Left cardiac atrium (tissue), 4 donors: ENCODE data around the gene ZSCAN1. TPM values are rescaled to one million over a fixed set of nuclear protein-coding genes. Genes with fewer than 3 reads are reported as not detected.

Experiments
- ATAC-seq, 2 donors: fragments of 200-7000 bp; cut with Tn5 transposase; one replicate each; pipeline ENCODE4 v1.9.1; 2020; ENCODE audit warnings: mild to moderate bottlenecking in 2 of 2, moderate library complexity in 2 of 2
- DNase-seq: peaks from one replicate; pipeline ENCODE4 v3.0.0-alpha.2; 2020
- intact Hi-C, 2 donors: fragments of 100-400 bp; cut with DNase I; formaldehyde crosslinking; loops; one replicate each; pipeline versions ENCODE4 v1.14.1 to v1.15.1; 2022 to 2023
- total RNA-seq, 2 donors: library from RNA; stranded (reverse); fragmentation: NEBNext Ultra II Directional; extraction: Animal tissue kit (Norgen Biotek cat#: 25700); gene quantifications; one replicate each; pipeline ENCODE4 v1.2.1, GENCODE V29; 2021
- donor health status: DM: no; HTN: yes; CAD: no.
- donor health status: DM: no; HTN: yes; CAD: no; lungs with severe emphysema.
- donor health status: DM: yes; HTN: yes; CAD: no.
- donor health status: Dilated cardiomyopathy.

ZSCAN1 gene
- total RNA-seq, 2 donors from 2014 or later, result 0.42 TPM; not detected in 1

DNA sequence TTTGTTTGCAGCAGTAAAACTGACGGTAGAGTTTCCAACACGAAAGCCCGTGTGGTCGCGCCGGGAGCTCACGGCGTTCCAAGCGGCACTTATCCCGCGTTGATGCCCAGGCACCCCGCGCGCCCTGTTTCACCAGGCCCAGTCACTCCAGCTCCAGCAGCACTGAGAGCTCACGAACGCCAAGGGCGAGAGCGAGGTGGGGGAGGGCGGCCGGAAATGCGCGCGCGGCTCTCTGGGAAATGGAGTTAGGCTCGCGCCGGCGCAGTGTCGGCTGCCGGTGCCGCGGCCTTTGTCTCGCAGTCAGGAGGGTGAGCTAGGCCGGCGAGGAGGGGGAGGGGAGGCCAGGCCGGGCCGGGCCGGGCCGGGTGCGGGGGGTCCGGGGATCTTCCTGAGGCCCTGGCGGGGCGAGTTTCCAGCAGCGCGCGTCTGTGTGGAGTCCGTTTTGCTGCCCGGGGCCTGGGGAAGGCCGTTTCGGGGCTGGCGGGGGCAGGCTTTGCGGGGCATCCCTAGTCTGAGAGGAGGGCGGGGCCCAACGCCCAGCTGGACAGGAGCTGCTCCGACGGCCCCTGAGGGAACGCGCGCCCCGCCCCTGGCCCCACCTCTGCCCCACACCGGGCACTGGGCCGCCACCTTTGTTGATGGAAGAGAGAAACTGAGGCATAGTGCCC is 25.3 kb downstream of the ZSCAN1 start, which contains the start of gene ZNF135:
Gene ZNF135 (plus strand): TSS at position 280 of the 668 bp plus-strand sequence. CDS start 721 bp downstream, outside the sequence.
- intact Hi-C loops, result loop anchor here in 1 of 2 donors (5.0 kb wide), 1 partner anchor 38 kb away; the partner anchor contains the start of gene ZSCAN18
- ATAC-seq, result peak; percentile 97 to 98
- DNase-seq, result peak; percentile 93

DNA sequence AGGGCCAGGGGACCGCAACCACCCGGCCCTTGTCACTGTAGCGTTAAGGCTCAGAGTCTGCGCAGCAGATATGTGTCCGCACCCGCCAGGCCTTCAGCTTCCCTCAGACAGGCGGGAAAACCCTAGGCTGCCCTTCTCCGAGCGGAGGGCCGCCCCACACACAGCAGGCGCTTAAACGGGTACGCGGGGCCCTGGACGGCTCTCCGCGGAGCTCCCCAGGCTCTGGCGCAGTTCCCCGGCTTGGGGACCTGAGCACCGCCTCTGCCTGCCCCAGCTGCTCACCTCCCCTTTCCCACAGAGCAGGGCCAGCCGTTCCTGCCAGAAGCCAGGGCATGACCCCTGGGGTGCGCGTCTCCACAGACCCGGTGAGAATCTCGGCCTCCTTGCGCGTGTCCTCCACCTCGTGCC is 25.9 kb downstream of the ZSCAN1 start:
- intact Hi-C loops, result loop anchor here in 1 of 2 donors (5.0 kb wide), 1 partner anchor 38 kb away; the partner anchor contains the start of gene ZSCAN18
- DNase-seq (no peak), ATAC-seq (no peak)

DNA sequence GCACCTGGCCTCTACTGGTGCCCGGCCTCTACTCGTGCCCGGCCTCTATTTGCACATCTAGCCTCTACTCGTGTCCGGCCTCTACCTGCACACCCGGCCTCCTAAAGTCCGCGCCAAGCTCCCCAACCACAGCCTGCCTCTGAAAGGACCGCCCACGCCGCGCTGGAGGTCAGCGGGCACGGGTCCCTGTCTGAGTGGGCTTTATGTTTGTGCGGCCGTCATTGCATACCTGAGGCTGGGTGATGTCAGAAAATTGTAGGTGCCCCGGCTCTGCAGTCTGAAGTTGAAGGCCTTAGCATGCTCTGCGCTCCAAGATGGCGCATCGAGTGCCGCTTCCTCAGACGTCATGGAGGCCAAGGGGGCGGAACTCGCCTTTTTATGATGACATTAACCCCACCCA is 26.4 kb downstream of the ZSCAN1 start:
- no peak for ATAC-seq

DNA sequence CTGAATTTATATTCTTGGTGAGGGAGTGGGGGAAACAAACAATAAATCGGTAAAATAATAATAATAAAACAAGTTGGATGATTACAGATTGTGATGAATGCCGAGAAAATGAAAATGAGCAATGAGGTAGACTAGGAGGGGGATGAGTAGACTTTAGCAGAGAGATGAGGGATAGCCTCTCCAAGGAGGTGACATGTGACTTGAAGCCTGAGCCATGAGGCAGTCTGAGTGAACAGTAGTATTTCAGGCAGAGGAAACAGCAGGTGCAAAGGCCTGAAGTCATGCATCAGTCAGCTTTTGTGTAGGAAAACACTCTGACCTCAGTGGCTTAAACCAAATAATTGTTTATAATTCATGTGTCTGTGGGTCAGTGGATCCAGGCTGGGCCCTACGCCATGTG is 29.9 kb downstream of the ZSCAN1 start:
- no peak for DNase-seq
- intact Hi-C loops, result no loop called here
- ATAC-seq, result no peak

More for the DNA sequence above, 26.4 kb downstream of the ZSCAN1 start:
- intact Hi-C loops, result no loop called here
- DNase-seq, result no peak

DNA sequence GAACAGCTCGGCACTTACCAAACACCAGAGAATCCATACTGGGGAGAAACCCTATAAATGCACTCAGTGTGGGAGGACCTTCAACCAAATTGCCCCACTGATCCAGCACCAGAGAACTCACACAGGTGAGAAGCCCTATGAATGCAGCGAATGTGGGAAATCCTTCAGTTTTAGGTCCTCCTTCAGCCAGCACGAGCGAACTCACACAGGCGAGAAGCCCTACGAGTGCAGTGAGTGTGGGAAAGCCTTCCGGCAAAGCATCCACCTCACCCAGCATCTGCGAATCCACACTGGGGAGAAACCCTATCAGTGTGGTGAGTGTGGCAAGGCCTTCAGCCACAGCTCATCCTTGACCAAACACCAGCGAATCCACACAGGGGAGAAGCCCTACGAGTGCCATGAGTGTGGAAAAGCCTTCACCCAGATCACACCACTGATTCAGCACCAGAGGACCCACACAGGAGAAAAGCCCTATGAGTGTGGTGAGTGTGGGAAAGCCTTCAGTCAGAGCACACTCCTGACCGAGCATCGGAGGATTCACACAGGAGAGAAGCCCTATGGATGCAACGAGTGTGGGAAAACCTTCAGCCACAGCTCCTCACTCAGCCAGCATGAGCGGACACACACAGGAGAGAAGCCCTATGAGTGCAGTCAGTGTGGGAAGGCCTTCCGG is 33.6 kb downstream of the ZSCAN1 start:
- DNase-seq, result no peak
- no peak for ATAC-seq
- intact Hi-C loops, result no loop called here

DNA sequence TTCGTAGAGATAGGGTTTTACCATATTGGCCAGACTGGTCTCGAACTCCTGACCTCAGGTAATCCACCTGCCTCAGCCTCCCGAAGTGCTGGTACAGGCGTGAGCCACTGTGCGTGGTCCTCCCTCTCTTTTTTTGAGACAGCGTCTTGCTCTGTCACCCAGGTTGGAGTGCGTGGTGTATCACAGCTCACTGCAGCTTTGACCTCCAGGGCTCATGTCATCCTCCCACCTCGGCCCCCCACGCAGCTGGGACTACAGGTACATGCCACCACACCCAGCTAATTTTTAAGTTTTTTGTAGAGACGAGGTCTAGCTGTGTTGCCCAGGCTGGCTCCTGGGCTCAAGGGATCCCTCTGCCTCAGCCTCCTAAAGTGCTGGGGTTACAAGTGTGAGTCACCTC is 46.0 kb downstream of the ZSCAN1 start:
- ATAC-seq, result no peak
- intact Hi-C loops, result no loop called here
- no peak for DNase-seq

DNA sequence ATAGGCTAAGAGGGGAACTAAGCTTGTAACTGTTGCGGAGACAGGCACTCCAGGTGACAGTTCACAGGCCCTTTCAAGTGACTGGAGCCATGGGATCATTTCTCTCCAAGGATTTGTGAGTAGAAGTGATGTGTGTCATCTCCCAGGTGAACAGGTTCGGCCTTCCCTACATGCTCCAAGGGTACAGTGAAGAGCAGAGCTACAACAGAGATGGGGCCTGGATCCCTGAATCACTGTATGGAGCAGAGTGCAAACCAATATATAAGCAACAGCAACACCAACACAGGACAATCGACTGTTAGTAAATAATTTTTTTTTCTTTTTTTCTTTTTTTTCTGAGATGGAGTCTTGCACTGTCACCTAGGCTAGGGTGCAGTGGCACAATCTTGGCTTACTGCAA is 49.2 kb downstream of the ZSCAN1 start:
- DNase-seq (no peak), ATAC-seq (no peak)
- intact Hi-C loops, result no loop called here

DNA sequence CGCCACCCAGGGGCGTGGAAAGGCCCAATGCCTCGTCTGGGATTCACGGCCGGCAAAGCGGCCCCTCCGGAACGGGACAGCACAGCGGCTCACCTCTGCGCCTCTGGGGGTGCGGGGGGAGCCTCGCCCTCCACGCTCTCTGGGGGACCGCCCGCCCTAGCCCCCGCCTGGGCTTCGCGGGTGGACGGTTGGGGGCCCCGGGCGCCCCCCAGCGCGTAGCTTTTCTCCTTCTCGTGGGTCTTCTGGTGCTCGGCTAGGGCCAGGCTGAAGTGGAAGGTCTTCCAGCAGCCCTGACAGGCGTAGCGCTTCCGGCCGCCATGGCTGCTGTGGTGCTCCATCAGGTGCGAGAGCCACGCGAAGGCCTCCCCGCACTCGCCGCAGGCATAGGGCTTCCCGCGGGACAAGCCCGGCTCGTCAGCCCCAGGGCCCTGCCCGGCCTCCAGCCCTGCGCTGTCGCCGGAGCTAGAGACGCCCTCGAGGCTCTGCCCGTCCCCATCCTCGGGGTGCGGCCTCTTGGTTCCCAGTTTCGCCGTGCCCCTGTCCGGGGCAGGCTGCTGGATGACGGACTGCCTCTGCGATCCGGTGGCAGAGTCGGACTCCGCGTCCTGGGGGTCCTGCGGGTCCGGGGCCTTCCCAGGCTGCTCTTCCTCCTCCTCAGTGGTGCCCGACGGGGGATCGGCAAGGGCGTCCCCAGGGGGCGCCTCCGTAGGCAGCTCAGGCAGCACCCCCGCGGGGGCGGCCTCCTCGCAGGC is 50.9 kb downstream of the ZSCAN1 start:
- intact Hi-C loops, result no loop called here

DNA sequence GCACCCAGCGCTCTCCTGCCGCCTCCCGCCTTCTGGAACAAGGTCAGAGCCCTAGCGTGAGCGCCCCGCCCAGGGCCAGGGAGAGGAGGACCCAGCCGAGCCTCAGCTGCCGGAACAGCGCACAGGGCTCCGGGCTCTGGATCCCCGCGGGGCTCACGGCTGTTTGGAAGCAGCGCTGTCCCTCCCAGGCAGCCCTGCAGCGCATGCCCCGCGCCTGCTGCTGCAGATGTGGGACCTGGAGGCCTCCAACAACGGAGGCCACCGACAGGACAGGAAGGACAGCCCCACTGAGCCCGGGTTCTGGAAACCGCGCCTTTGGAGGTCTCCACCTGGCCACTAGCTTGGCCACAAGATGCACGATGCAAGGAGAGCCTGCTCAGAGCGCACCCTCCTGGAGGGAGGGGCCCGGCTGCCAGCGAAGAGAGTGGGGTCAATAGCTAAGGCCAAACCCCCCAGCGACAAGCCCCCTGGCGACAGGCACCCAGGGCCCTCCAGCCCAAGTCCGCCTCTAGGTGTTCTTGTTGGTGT is 51.6 kb downstream of the ZSCAN1 start:
- no peak for ATAC-seq
- DNase-seq, result no peak
- intact Hi-C loops, result no loop called here

More for the DNA sequence above, 50.9 kb downstream of the ZSCAN1 start:
- ATAC-seq (no peak), DNase-seq (no peak)

DNA sequence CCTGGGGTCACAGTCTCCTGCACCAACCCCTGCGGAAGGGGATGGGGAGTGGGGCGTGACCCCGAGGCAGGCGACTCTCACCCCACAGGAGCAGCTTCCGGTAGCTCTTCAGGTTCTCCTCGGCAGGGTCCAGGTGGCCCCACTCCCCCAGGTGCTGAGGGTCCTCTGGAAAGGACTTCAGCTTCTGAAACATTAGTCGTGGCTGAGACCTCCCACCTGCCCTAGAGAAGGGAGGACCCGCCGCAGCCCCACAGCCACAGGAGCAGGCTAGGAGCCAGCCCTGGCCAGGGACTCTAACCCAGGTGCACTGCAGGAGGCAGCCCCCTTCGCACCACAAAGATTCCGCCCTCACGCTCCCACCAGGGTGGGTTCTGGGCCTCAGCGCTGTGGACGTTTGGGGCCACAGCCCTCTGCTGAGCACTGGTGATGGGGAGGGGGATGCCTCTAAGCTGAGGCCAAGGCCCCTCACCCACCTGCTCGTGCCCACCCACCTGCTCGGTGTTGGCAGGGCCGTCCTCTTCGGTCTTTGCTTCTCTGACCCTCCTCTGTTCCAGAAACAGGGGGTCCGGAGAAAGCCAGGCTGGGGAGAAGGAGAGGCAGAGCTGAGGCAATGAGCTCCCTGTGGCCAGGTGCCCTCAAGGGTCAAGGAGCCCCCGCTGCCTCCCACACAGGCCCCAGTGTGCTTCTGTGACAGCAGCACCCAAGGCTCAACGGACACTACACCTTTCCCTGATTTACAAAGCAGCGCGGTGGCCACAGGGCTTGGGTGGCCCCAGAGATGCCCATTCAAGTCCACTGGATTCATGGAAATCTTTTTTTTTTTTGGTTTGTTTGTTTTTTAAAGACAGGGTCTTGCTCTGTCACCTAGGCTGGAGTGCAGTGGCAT is 53.2 kb downstream of the ZSCAN1 start:
- intact Hi-C loops, result no loop called here
- DNase-seq (no peak), ATAC-seq (no peak)

DNA sequence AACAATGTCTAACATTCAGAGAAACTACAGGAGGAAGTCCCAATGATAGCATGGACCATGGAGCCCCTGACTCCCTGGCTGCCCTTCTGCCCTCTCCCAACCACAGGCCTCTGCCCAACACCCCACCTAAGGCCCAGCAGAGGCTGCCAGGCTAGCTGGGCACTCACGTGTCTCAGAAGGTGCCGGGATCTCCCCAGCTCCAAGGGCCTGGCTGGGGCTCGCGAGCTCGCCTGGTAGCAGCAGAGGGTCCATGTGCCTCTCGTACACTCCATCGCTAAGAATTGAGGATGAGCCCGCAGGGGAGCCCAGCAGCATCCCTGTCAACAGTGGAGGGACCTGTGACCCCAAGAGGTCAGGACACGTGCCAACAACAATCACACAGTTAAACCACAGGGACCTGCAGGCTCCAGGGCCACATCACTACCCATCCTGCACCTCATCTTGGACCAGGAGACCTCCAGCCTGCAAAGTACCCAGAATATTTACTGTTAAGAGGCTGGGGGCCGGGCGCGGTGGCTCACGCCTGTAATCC is 54.8 kb downstream of the ZSCAN1 start:
- intact Hi-C loops, result no loop called here

DNA sequence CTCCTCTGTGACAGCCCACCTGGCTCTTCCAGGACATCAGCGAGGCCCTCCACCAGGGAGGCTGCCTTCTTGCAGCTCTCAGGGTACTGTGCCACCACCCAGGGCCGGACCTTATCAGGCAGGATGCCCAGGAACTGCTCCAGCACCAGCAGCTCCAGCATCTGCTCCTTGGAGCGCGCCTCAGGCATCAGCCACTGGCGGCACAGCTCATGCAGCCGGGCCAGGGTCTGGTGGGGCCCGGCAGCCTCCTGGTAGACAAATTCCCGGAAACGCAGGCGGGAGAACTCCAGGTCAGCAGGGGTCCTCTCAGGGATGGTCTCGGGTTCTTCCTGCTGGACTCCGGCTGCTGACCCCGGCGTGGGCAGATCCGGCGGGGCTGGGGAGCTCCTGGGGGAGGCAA is 56.0 kb downstream of the ZSCAN1 start:
- DNase-seq, result no peak
- intact Hi-C loops, result loop anchor here in 1 of 2 donors (10.0 kb wide), 1 partner anchor 55 kb away; the partner anchor contains the start of gene ZSCAN1
- no peak for ATAC-seq

More for the DNA sequence above, 54.8 kb downstream of the ZSCAN1 start:
- DNase-seq, result no peak
- no peak for ATAC-seq

DNA sequence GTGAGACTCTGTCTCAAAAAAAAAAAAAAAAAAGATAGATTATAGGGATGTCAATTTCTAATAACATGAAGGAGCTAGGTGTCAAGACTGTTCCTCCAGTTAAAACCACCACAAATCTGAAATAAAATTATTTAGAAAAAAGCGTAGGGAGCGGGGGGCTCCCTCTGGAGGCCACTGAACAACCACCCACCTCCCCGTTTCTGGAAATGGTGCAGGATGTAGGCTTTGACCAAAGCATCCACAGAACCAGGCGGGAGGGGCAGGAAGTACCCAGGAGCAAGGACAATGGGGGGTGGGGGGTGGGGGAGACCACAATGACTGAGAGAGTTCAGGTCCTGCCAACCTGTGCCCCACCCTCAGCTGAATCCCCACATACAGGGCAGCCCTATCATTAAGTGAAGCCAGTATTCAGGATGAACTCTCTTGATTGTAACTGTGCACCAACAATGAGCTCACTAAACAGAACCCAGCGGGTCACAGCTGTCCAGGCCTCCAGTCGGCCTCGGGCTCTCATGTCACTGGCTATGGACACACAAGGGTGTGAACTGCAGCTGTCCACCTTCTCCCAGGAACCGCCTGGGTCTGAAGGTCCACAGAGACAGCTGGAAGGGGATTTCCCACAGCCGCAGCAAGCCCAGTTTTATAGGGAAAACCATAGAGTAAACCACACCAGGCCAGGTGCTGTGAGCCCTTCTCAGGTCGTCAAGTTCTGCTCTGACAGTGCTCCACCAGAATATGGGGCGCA is 57.6 kb downstream of the ZSCAN1 start:
- DNase-seq (no peak), ATAC-seq (no peak)
- intact Hi-C loops, result loop anchor here in 1 of 2 donors (10.0 kb wide), 1 partner anchor 57 kb away; the partner anchor contains the start of gene ZSCAN1

DNA sequence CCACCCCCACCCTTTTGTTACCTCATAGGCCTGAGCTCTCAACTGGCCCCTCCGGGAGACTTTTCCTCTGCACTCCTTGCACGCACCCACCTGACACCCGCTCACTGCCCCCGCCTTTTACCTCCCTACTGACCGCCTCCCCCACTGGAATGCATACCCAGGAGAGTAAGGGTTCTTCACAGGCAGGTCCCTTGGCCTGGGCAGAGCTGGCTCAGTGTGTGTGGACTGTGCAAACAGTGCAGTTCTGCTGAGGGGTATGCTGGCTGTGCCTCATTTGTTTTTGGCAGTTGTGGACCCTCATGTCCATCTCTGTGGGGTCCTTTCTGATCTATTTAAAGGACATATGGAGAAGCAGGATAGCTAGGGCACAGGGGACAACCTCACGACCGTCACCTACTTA is 59.2 kb downstream of the ZSCAN1 start:
- DNase-seq, result no peak
- intact Hi-C loops, result loop anchor here in 1 of 2 donors (10.0 kb wide), 1 partner anchor 58 kb away; the partner anchor contains the start of gene ZSCAN1
- no peak for ATAC-seq

DNA sequence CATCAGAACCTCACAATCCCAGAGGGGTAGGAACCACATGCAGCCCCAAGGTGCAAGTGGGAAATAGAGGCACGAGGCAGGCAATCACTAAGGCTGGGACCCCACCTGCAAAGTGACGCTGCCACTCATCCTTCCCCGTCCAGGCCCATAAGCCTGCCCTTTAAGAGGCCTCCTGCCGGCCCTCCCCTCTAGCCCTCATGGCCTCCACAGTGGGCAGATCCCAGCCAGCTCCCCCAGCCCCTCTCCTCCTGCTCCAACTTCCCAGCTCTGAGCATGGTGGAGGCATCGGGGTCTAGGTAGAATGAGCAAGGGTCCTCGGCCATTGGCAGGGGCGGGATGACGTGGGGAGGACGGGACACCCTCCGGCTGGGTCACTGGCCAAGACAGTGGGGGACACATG is 61.5 kb downstream of the ZSCAN1 start:
- intact Hi-C loops, result loop anchor here in 1 of 2 donors (5.0 to 10.0 kb wide), 2 partner anchors 38 to 61 kb away; partner anchors contain the start of genes ZNF135 and ZSCAN1
- DNase-seq (no peak), ATAC-seq (no peak)

DNA sequence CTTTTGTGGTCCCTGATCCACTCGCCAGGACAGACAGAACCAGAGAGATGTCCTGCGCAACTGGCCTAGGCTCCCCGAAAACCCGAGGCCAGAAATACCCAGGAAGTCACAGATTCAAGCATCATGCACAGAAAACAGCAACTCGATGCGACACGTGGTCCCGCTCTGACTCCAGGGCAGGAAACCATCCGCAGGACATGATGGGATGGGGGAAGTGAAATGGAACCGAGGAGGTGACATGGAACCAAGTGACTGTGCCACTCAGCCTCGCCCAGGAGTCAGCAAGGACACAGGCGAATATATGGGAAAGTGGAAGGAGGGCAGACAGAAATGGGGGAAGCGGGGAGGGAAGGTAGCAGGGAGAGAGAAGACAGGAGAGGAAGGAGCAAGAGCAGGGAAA is 63.1 kb downstream of the ZSCAN1 start:
- ATAC-seq, result no peak
- intact Hi-C loops, result loop anchor here in 1 of 2 donors (5.0 to 10.0 kb wide), 2 partner anchors 40 to 62 kb away; partner anchors contain the start of genes ZNF135 and ZSCAN1
- no peak for DNase-seq

DNA sequence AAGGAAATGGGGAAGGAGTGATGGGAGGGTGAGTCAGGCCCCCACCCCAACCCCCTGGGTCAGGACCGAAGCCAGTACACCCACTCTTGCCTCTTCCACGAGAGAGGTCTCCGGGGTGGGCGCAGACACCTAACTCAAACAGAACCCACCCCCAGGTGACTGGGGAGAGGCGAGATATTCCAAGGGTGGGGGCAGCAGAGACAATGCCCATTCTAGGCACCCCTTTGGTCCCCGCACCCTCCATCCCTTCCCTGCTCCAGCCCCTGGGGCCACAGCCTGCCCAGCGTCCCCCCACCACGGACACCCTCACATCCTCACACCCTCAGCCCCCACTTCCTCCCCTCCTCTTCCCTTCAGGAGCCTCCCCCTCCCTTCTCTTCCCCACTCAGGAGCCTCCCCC is 63.5 kb downstream of the ZSCAN1 start:
- no peak for DNase-seq
- intact Hi-C loops, result loop anchor here in 1 of 2 donors (5.0 to 10.0 kb wide), 2 partner anchors 40 to 63 kb away; partner anchors contain the start of genes ZNF135 and ZSCAN1
- ATAC-seq, result no peak
